Measurements from ENCODE around the gene DAP. TPM values are rescaled to one million over a fixed set of nuclear protein-coding genes. Genes with fewer than 3 reads are reported as not detected.

DAP gene
- total and polyA plus RNA-seq, 10 donors = 29.4 to 111 (median 65.2) TPM

GRCh38 chr5:10679336-10679988 is 81.6 kb downstream of the DAP start:
- Histone ChIP-seq H3K9me3 (peaks cover 0 to 13% (median 3%) of the 10 kb centered on the region in 8 donors), H3K36me3 (peaks cover 0 to 78% (median 61%) of the 10 kb centered on the region in 6 donors), H3K27me3 (replicated peaks in 1 of 7) (no peaks in the 10 kb centered on the region), H3K4me3 (no peak overlapping the region), H3K27ac (no peak overlapping the region), H3K4me1 (peaks cover 0 to 10% (median 0%) of the 10 kb centered on the region in 6 donors)
- no peak for TF ChIP-seq CTCF (IDR thresholded peaks at IDR 0.05 in 8 of 11, conservative IDR thresholded peaks at IDR 0.05 in 3 of 11)
- no peak for TF ChIP-seq POLR2AphosphoS5 (IDR thresholded peaks at IDR 0.05)
- no peak for TF ChIP-seq POLR2A (IDR thresholded peaks at IDR 0.05)
- no peak for DNase-seq
- intact Hi-C loops (cut with DNase I; ENCODE audit: low total_unique reads) = no loop called here
- WGBS, 5 donors = 85 to 97% (median 93%) methylated on average over 11 to 15 of the region's 15 CpGs

- Histone ChIP-seq H3K4me3 (no peak overlapping the region), H3K36me3 (peaks cover 0 to 66% (median 56%) of the 10 kb centered on the region in 6 donors), H3K4me1 (peaks cover 0 to 16% (median 0%) of the 10 kb centered on the region in 6 donors), H3K27ac (no peak overlapping the region), H3K27me3 (replicated peaks in 1 of 7) (no peaks in the 10 kb centered on the region), H3K9me3 (peaks cover 0 to 13% (median 3%) of the 10 kb centered on the region in 8 donors)
- TF ChIP-seq CTCF (IDR thresholded peaks at IDR 0.05 in 8 of 11, conservative IDR thresholded peaks at IDR 0.05 in 3 of 11) (no peak), POLR2A (IDR thresholded peaks at IDR 0.05) (no peak), POLR2AphosphoS5 (IDR thresholded peaks at IDR 0.05) (no peak)
- DNase-seq = no peak
- 92 to 97% (median 96%) methylated on average over 2 of the region's 2 CpGs for WGBS, 5 donors
- intact Hi-C loops (cut with DNase I; ENCODE audit: low total_unique reads) = no loop called here
Measured at GRCh38 chr5:10678244-10678643, 82.8 kb downstream of the DAP start.

- Histone ChIP-seq H3K27ac (no peak overlapping the region), H3K36me3 (peaks cover 0 to 59% (median 49%) of the 10 kb centered on the region in 6 donors), H3K4me1 (peaks cover 0 to 19% (median 0%) of the 10 kb centered on the region in 6 donors), H3K9me3 (peaks cover 0 to 13% (median 3%) of the 10 kb centered on the region in 8 donors), H3K27me3 (replicated peaks in 1 of 7) (no peaks in the 10 kb centered on the region), H3K4me3 (no peak overlapping the region)
- intact Hi-C loops (cut with DNase I; ENCODE audit: low total_unique reads) = no loop called here
- 94 to 97% (median 96%) methylated on average over 7 of the region's 7 CpGs for WGBS, 5 donors
- TF ChIP-seq CTCF (IDR thresholded peaks at IDR 0.05 in 8 of 11, conservative IDR thresholded peaks at IDR 0.05 in 3 of 11) (no peak), POLR2AphosphoS5 (IDR thresholded peaks at IDR 0.05) (peak in 1 of 3 donors; percentile 10)
- no peak for DNase-seq
Measured at GRCh38 chr5:10677533-10677932, 83.5 kb downstream of the DAP start.

- H3K9me3 ChIP-seq = peaks cover 0 to 13% (median 3%) of the 10 kb centered on the region in 8 donors
- H3K27ac ChIP-seq = no peak overlapping the region
- no peak for DNase-seq
- no peaks in the 10 kb centered on the region for H3K27me3 ChIP-seq (replicated peaks in 1 of 7)
- intact Hi-C loops (cut with DNase I; ENCODE audit: low total_unique reads) = no loop called here
- 88 to 100% (median 97%) methylated on average over 1 of the region's 1 CpG for WGBS, 5 donors
- peaks cover 0 to 13% (median 0%) of the 10 kb centered on the region in 6 donors for H3K4me1 ChIP-seq
- no peak overlapping the region for H3K4me3 ChIP-seq
- peaks cover 0 to 53% (median 46%) of the 10 kb centered on the region in 6 donors for H3K36me3 ChIP-seq
- no peak for TF ChIP-seq CTCF (IDR thresholded peaks at IDR 0.05 in 8 of 11, conservative IDR thresholded peaks at IDR 0.05 in 3 of 11)
- no peak for TF ChIP-seq POLR2AphosphoS5 (IDR thresholded peaks at IDR 0.05)
Measured at GRCh38 chr5:10676946-10677345, 84.1 kb downstream of the DAP start.

Data from spleen (tissue), 11 donors.